ENCODE measurements around the gene DIP2B.
"Not testable (repeated sequence)": the region's sequence is repeated elsewhere in the genome, so short reads cannot be mapped to it uniquely, and the experiment has no call there.

The DIP2B gene

GRCh38 chr12:50538182-50538581, 33.4 kb downstream of the DIP2B start:
- DNase-seq (ENCODE audit: low read depth), result no peak
- TF ChIP-seq, protein P1, sequence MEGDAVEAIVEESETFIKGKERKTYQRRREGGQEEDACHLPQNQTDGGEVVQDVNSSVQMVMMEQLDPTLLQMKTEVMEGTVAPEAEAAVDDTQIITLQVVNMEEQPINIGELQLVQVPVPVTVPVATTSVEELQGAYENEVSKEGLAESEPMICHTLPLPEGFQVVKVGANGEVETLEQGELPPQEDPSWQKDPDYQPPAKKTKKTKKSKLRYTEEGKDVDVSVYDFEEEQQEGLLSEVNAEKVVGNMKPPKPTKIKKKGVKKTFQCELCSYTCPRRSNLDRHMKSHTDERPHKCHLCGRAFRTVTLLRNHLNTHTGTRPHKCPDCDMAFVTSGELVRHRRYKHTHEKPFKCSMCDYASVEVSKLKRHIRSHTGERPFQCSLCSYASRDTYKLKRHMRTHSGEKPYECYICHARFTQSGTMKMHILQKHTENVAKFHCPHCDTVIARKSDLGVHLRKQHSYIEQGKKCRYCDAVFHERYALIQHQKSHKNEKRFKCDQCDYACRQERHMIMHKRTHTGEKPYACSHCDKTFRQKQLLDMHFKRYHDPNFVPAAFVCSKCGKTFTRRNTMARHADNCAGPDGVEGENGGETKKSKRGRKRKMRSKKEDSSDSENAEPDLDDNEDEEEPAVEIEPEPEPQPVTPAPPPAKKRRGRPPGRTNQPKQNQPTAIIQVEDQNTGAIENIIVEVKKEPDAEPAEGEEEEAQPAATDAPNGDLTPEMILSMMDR (IDR thresholded peaks at IDR 0.05; ENCODE audit: control insufficient read depth, extremely low read depth, insufficient read depth), result no peak
- no peak overlapping the region for H3K4me3 ChIP-seq (ENCODE audit: low read depth, low read length)

GRCh38 chr12:50541139-50541538, 36.4 kb downstream of the DIP2B start:
- TF ChIP-seq, protein P1 (IDR thresholded peaks at IDR 0.05; ENCODE audit: control insufficient read depth, extremely low read depth, insufficient read depth), result no peak
- no peak overlapping the region for H3K4me3 ChIP-seq (ENCODE audit: low read depth, low read length)
- no peak for DNase-seq (ENCODE audit: low read depth)

- DNase-seq (ENCODE audit: low read depth), result no peak
- TF ChIP-seq, protein P1 (IDR thresholded peaks at IDR 0.05; ENCODE audit: control insufficient read depth, extremely low read depth, insufficient read depth), result no peak
- H3K4me3 ChIP-seq (ENCODE audit: low read depth, low read length), result no peak overlapping the region
Observed at GRCh38 chr12:50542448-50542847, 37.7 kb downstream of the DIP2B start.

DNA sequence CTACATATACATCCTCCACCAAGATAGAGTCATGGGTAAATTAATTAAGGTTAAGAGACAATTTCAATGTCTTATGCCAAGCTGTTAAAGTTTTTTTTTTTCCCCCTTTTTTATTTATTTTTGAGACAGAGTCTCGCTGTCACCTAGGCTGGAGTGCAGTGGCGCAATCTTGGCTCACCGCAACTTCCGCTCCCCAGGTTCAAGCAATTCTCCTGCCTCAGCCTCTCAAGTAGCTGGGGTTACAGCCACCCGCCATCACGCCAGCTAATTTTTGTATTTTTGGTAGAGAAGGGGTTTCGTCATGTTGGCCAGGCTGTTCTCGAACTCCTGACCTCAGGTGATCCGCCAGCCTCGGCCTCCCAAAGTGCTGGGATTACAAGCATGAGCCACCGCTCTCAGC, 38.4 kb downstream of the DIP2B start:
- not testable (repeated sequence) for H3K4me3 ChIP-seq (ENCODE audit: low read depth, low read length); DNase-seq (ENCODE audit: low read depth)

DNA sequence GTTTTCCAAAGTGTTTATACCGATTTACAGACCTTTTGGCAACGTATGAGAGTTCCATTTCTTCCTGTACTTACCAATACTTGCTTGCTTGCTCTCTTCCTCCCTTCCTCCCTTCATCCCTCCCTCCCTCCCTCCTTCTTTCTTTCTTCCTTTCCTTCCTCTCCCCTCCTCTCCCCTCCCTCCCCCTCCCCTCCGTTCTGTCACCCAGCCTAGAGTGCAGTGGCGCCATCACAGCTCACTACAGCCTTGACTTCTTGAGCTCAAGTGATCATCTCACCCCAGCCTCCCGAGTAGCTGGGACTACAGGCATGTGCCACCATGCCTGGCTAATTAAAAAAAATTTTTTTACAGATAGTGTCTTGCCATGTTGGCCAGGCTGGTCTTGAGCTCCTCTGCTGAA, 40.4 kb downstream of the DIP2B start:
- DNase-seq (ENCODE audit: low read depth), result no peak
- H3K4me3 ChIP-seq (ENCODE audit: low read depth, low read length), result no peak overlapping the region
- TF ChIP-seq, protein P1 (IDR thresholded peaks at IDR 0.05; ENCODE audit: control insufficient read depth, extremely low read depth, insufficient read depth), result no peak

DNA sequence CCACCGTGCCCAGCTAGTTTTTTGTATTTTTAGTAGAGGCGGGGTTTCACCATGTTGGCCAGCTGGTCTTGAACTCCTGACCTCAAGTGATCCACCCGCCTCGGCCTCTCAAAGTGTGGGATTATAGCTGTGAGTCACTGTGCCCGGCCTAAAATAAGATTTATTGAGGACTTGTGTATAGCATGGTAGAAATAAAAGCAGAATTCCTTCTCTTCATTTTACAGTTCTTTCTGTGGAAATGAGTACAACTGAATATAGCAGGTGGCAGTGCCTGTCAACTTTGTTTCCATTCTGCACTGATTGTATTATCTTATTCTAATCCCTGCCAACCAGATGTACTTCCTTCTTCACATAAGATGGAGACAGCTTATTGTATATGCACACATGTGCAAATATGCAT, 41.0 kb downstream of the DIP2B start:
- TF ChIP-seq, protein P1 (IDR thresholded peaks at IDR 0.05; ENCODE audit: control insufficient read depth, extremely low read depth, insufficient read depth), result no peak
- no peak for DNase-seq (ENCODE audit: low read depth)
- H3K4me3 ChIP-seq (ENCODE audit: low read depth, low read length), result no peak overlapping the region

DNA sequence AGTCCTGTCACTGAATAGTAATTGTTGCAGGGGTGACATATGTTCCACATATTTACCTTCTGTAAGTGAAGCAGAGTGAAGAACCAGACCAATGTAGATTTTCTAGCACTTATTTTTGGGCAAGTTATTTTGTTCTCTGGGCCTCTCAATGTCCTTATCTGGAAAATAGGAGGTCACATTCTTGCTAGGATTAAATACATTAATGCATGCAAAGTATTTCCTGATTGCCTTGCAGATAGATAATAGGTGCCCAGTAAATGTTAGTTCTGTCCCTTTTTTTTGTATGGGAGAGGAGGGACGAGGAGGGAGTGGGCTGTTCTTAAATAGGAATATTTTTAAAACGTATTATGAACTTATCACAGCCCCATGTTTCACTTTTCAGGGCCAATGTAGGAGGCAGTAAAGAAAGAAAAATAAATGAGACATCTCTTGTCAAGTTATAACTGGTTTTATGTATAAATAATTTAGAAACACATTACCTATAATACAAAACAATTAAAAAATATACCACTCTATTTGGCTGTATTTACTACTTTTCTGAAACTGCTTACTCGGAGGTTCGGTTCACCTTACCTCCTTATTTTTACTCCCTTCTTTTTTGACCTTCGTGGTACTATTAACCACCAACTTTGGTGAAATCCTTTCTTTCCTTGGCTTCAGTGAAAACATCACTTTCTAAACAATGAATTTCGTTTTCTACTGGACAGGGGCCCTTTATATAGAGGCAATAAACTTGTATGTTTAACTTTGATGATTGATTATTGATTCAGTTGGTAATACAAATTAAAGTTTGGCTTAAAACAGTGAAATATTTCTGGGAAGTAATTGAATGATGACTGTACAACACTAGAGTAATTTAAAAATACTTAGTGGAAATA, 41.9 kb downstream of the DIP2B start:
- no peak overlapping the region for H3K4me3 ChIP-seq (ENCODE audit: low read depth, low read length)
- DNase-seq (ENCODE audit: low read depth), result no peak
- TF ChIP-seq, protein P1 (IDR thresholded peaks at IDR 0.05; ENCODE audit: control insufficient read depth, extremely low read depth, insufficient read depth), result no peak
